8988T (cell line): ENCODE data around the gene SRSF11.

Source experiments
- DNase-seq: peaks from one replicate; pipeline ENCODE4 v3.0.0; 2011

Gene SRSF11

DNA sequence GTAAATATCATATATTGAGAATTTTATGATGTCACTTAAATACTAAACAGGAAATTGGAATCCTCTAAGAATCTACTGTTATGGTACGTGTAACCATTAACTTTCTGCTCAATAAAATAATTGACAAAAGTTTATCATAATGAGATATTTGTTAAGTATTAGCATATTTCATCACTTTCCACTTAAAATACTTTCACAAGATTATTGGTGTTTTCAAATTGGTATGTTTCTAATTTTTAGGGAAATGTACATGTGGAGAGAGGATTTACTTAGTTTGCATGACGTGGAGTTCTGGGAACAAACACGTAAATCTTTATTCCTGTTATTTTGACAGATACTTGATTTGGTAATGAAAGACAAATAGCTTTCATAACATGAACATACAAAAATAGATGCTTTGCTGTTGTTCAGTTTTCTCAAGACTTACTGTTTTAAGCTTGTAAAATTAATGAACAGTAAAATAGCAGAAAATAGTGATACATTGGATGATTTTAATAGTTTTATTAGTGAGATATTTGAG lies 1.6 kb downstream of the SRSF11 start:
- no peak for DNase-seq

DNA sequence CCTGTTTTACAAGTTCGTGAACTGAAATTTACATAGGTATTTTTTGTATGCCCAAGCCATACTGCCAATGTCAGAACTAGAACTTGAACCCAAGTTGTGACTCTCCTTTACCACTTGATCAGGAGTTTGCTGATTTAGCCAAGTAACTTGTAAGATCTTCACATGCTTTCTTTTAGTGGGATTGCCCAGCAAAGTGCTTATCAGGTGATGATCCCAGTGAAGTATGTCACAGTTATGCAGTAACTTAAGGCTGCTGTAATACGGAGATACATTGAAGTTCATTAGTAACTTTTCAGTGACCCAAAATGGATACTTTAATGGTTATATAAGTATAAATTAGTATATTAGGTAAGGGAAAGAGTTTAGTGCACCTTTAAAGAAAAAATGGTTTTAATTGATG lies 3.8 kb downstream of the SRSF11 start:
- DNase-seq = no peak

DNA sequence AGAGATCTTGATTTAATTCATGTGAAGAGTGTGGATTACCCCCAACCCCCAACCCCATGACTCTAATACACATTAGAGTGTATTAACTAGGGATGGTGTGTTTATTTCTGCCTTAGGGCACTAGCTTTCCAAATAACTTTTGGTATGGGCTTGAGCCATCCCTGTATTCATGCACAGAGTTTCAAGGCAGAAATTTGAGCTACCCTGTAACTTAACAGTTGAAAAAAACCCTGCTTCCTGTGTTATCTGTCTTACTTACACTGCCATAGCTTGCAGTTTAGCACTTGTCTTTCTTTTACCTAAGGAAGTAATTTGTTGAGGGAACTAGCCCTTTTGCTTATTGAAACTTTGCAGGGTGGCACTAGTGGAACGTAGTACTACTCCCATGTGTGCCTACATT lies 6.3 kb downstream of the SRSF11 start:
- no peak for DNase-seq

GRCh38 chr1:70228670-70229069 lies 7.5 kb downstream of the SRSF11 start:
- no peak for DNase-seq

GRCh38 chr1:70231475-70231874 lies 10.3 kb downstream of the SRSF11 start:
- DNase-seq = no peak

DNA sequence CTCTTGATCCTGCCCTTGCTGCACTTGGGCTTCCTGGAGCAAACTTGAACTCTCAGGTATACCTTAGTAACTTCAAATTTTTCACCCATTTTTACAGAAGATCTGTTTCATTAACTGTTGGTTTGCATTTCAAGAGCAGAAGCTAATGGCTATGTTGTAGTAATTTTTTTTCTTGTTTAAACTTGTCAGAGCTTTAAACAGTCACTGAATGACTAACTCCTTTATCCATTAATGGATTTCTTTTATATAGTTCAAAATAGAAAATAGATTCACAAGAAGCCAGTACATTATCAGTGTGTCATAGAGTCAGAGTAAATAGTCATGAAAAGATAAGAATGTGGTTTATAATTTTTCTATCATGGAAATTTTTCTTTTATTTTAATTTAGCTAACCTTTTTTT lies 13.6 kb downstream of the SRSF11 start:
- no peak for DNase-seq

GRCh38 chr1:70239940-70240339 lies 18.8 kb downstream of the SRSF11 start:
- DNase-seq = no peak

DNA sequence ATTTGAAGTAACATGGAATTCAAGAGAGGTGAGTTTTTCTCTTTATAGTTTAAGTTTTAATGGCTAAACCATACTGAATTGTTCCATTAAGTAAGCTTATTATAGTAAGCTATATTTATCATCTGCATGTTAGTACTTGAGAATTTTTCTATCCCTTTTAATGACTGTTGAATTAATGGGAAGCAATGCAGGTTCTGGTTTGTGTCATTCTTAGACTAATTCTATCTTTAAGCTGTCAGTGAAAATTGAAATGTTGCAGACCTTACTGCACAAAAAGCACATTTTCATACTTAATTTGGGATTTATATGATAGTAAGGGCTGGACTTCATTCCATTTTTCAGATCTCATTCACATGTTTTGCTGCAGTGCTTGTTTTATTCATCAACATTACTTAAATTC lies 25.9 kb downstream of the SRSF11 start:
- no peak for DNase-seq

- DNase-seq = no peak
These were observed 26.6 kb downstream of the SRSF11 start for GRCh38 chr1:70247768-70248167.

DNA sequence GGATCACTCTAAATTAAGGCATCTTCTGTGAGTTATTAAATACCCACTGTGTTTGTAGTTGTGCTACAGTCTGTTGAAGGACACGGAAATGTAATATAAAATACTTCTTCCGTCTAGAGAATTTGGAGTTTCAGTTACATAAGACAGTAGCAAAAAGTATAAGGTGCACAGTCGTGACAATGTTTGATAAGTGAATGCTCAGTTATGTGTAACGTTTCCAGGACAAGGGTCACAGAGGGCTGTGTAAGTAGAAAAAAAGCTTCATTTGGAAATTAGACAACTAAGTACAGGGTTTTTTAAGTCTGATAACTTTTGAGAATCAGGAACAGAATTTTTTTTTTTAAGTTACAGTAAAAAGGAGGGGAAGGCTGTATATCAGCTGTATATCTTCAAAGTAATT lies 27.5 kb downstream of the SRSF11 start:
- no peak for DNase-seq

DNA sequence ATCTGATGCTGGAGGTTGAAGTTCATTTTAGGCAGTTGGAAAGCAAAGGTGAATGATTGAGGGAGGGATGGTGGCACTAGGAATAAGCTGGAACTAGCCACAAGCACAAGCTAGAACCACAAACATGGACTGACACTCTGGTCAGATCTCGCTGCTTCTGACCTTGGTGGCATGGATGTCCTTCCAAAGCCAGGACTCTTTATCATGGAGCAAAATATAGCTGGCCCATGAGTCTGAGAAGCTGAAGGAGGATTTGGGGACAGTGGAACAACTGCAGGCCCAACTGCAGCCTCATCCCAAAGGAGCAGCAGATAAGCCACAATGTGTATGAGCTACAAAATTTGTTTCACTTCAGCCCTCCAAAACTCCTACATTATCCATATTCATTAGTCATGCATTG lies 35.5 kb downstream of the SRSF11 start:
- no peak for DNase-seq

DNA sequence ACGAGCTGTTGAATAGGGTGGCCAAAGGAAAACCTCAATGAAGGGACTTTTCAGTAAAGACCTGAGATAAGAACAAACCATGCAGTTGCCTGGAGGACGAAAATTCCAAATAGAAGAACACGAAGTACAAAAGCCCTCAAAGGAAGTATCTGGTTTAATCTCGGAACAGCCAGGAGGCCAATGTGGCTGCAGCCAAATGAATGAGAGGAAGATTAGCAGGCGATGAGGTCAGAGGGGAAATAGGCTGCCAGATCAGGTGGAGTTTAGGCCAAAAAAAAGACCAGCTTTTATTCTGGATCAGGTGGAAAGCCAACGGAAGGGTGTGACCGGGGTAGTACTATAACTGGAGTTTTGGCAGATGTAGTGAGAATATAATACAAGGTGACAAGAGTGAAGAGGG lies 43.7 kb downstream of the SRSF11 start:
- no peak for DNase-seq

DNA sequence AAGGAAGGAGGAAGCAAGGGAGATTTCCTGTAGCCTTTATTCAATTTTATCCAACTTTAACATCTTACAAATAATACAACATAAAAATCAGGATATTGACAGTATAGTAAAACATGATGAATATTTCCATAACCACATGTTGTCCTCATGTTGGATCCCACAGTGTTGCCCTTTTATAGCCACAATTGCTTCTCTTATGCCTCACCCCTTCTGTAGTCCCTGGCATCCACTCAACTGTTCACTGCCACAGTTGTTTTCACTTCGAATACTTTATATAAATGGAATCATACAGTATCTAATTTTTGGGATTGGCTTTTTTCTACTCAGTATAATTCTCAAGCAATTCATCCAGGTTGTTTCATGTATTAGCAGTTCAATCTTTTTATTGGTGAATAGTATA lies 44.8 kb downstream of the SRSF11 start:
- no peak for DNase-seq

- no peak for DNase-seq
These were observed 56.7 kb downstream of the SRSF11 start for GRCh38 chr1:70277875-70278274.

- DNase-seq = no peak
These were observed 57.5 kb downstream of the SRSF11 start for GRCh38 chr1:70278710-70279109.

DNA sequence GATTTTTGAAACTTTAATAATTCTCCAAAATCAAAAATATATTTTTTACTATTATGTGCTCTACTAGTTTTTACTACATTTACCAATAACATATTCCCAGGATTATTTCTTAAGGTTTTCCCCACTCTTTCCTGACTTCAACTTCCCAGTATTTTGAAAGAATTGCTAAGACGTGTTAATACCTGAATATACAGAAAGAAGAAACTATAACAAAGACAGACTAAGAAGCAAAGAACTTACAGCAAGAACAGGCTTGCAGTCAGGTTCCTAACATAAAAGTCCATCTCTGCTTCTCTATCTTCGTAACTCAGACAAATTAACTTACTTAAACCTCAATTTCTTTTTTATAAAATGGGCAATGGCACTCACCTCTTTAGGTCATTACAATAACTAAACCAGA lies 63.2 kb downstream of the SRSF11 start:
- DNase-seq = no peak

- DNase-seq = no peak
These were observed 65.3 kb downstream of the SRSF11 start for GRCh38 chr1:70286453-70286852.

- no peak for DNase-seq
These were observed 67.0 kb downstream of the SRSF11 start for GRCh38 chr1:70288166-70288565.

DNA sequence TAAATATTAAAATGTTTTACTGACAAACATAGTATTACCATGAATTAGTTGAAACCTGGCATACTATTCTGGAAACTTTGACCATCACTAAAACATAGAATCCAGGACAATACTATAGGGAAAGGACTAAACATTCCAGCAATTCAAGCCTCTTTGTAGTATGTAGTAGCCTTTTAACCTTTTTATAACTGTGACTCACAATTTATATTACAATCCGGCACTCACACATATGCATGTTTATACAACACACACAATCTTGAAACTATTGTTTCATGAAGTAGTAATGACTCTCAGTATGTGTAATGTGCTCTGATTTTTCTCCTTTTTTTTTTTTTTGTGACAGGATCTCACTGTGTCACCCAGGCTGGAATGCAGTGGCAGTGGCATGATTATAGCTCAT lies 69.0 kb downstream of the SRSF11 start:
- no peak for DNase-seq

DNA sequence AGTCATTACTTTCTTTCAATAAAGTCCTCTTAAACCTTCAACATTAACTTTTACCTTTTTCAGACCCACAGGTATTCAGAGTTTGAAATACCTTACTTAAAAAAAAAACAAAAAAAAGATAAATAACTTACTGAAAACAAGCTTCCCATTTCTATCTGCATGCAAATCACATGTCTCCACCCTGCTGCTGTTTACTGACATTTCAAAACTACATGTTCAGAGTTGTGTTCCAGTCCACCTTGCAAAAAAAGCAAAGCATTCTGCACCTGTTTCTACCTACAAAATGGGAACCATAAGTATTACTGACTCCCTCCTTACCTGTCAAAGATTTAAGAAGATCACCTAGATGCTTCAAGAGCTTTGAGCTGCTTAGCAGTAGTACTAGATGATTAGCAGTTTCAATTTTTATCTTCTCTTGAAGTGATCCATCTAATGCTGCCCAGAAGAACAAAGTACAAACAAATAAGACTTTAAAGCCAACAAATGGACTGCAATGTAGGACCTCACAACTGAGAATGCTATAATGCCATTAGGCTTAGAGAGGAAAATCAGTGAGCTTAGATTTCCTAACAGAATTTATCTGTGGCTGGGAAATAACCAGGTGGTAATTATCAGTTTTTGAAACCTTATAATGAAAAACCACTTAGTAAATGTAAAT lies 72.1 kb downstream of the SRSF11 start:
- no peak for DNase-seq

DNA sequence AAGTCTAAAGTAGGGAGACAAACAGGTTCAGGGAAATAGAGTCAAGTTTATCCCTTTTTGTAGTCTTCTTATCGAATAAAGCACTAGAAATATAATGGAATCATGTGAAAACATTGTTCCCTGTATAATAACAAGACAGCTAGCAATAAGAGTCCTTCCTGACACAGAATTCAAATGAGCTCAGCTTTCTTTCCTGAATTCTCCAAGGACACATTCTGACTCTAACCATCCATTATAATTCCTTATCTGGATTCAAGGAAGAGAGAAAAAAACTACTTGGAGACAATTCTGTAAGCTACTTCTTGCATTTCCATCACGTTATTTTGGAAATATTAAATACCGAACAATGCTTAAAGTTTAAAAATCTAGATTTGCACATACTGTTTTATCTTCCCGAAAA lies 74.6 kb downstream of the SRSF11 start:
- no peak for DNase-seq

GRCh38 chr1:70299472-70299871 lies 78.3 kb downstream of the SRSF11 start:
- no peak for DNase-seq
